ENCODE data around the gene TFE3.

- TF ChIP-seq CTCF (IDR thresholded peaks at IDR 0.05; ENCODE audit: low read length) (no peak), EZH2 (optimal IDR thresholded peaks at IDR 0.05; ENCODE audit: low read depth, low read length) (no peak), EZH2phosphoT487 (IDR thresholded peaks at IDR 0.05; ENCODE audit: low read length) (no peak)
Measured at GRCh38 chrX:48996969-48997368, 46.2 kb downstream of the TFE3 start.
